K562 (cell line): ENCODE measurements around the gene ADAMTS6. TPM values are rescaled to one million over a fixed set of nuclear protein-coding genes. Genes with fewer than 3 reads are reported as not detected.

Experiments used
- ATAC-seq: fragments of 200-7000 bp; cut with Tn5 transposase; 3 replicates; pipeline ENCODE4 v1.9.1; 2020; ENCODE audit warnings: moderate library complexity
- BruUV-seq: library from RNA; stranded (reverse); fragments of 400-500 nt; replicated peaks from 2 replicates; lab custom pipeline; 2021; lab: Mats Ljungman, UMichigan
- CTCF ChIA-PET: fragments of 300-600 bp; formaldehyde crosslinking; extraction: SDS; loops from one replicate; lab custom pipeline; 2021; ENCODE audit warnings: low intra/inter-chr PET ratio; lab: Yijun Ruan, JAX
- POLR2A ChIA-PET: fragments of 300-600, 350-650 bp; sonication (Branson Sonifier 250); formaldehyde crosslinking; extraction: SDS; loops from one replicate; lab custom pipeline; 2021; ENCODE audit warnings: antibody characterized with exemption, inconsistent platforms; lab: Yijun Ruan, JAX
- DNase-seq, 4 experiments: peaks; one replicate each; pipeline versions ENCODE4 v3.0.0 to v3.0.0-alpha.2; 2011 to 2018; ENCODE audit warnings: low spot score in 3 of 4, mixed read lengths in 3 of 4; ENCODE audit errors: extremely low read depth in 1 of 4
- FAIRE-seq: peaks from 2 replicates; lab custom pipeline; 2011; peaks lifted over from hg19 to GRCh38; lab: Jason Lieb, UNC
- H2AFZ ChIP-seq: 2 replicates; pipeline ENCODE4 v1.6.0; 2011; ENCODE audit warnings: low read depth, low read length, control low read depth, inconsistent platforms
- H3K27ac ChIP-seq: fragments of 200-600 bp; 3 replicates; pipeline ENCODE4 v1.8.0; 2011; ENCODE audit warnings: low read depth, mild to moderate bottlenecking, control low read depth, inconsistent platforms, low read length, moderate library complexity, mixed read lengths; ENCODE audit errors: extremely low read depth
- H3K27me3 ChIP-seq, 2 experiments: fragments of 300-600 bp in 1 of 2; 2 replicates in 1 of 2; 3 replicates in 1 of 2; pipeline versions ENCODE4 v1.6.0 to v1.8.0; 2011; ENCODE audit warnings: inconsistent platforms in 2 of 2, low read length in 2 of 2, mild to moderate bottlenecking in 1 of 2, mixed read lengths in 1 of 2, moderate library complexity in 1 of 2; ENCODE audit not compliant: control insufficient read depth in 2 of 2, insufficient read depth in 2 of 2
- H3K36me3 ChIP-seq: fragments of 300-600 bp; 3 replicates; pipeline ENCODE4 v1.8.0; 2011; ENCODE audit warnings: mild to moderate bottlenecking, low read length, inconsistent platforms; ENCODE audit not compliant: control insufficient read depth, insufficient read depth
- H3K4me1 ChIP-seq, 2 experiments: fragments of 200-600 bp in 1 of 2; replicated peaks in 1 of 2; 2 replicates in 1 of 2; 3 replicates in 1 of 2; pipeline versions ENCODE4 v1.5.1 to v1.8.0; 2011; ENCODE audit warnings: inconsistent platforms in 2 of 2, low read length in 2 of 2, mild to moderate bottlenecking in 1 of 2, mixed read lengths in 1 of 2, moderate library complexity in 1 of 2; ENCODE audit not compliant: control insufficient read depth in 2 of 2, insufficient read depth in 2 of 2
- H3K4me2 ChIP-seq: 2 replicates; pipeline ENCODE4 v1.6.1; 2011; ENCODE audit warnings: low read length, control low read depth, inconsistent platforms, mixed read lengths; ENCODE audit not compliant: insufficient read depth
- H3K4me3 ChIP-seq: fragments of 200-600 bp; sonication (generic), shearing (Covaris generic); 2 replicates; pipeline ENCODE4 v1.5.1; 2016; ENCODE audit warnings: control low read depth, inconsistent platforms
- H3K79me2 ChIP-seq: fragments of 200-600 bp; 3 replicates; pipeline ENCODE4 v1.8.0; 2011; ENCODE audit warnings: low read length, inconsistent platforms; ENCODE audit not compliant: control insufficient read depth, insufficient read depth
- H3K9ac ChIP-seq, 2 experiments: 2 replicates each; pipeline versions ENCODE4 v1.6.0 to v1.6.1; 2011; ENCODE audit warnings: low read depth in 2 of 2, low read length in 2 of 2, control low read depth in 1 of 2, inconsistent platforms in 1 of 2, mild to moderate bottlenecking in 1 of 2, mixed read lengths in 1 of 2; ENCODE audit not compliant: insufficient read depth in 1 of 2
- H3K9me1 ChIP-seq: one replicate; pipeline ENCODE4 v1.6.0; 2011; ENCODE audit warnings: inconsistent platforms, mild to moderate bottlenecking, low read length, moderate library complexity; ENCODE audit not compliant: control insufficient read depth, insufficient read depth
- H3K9me3 ChIP-seq: replicated peaks from 2 replicates; pipeline ENCODE4 v1.5.1; 2011; ENCODE audit warnings: low read depth, low read length, inconsistent platforms; ENCODE audit not compliant: control insufficient read depth, insufficient read depth
- H4K20me1 ChIP-seq: replicated peaks from 2 replicates; pipeline ENCODE4 v1.6.1; 2011; ENCODE audit warnings: low read length, inconsistent platforms, mixed read lengths; ENCODE audit not compliant: control insufficient read depth, insufficient read depth
- DMBX1 ChIP-seq: fragments of 250-450 bp; sonication (Bioruptor Pico); IDR thresholded peaks from 2 replicates; pipeline ENCODE4 v1.8.0; 2022; ENCODE audit warnings: inconsistent platforms, mild to moderate bottlenecking, moderate library complexity, borderline replicate concordance
- RHOXF2B ChIP-seq: fragments of 250-450 bp; sonication (Bioruptor Pico); conservative IDR thresholded peaks from 2 replicates; pipeline ENCODE4 v1.5.1; 2021
- RNF2 ChIP-seq: sonication (generic); IDR thresholded peaks from 2 replicates; pipeline ENCODE4 v1.6.1; 2016
- SIX5 ChIP-seq, 2 experiments: IDR thresholded peaks; 2 replicates each; pipeline ENCODE4 v1.6.1; 2011; ENCODE audit warnings: low read length in 2 of 2, borderline replicate concordance in 1 of 2, low read depth in 1 of 2, mild to moderate bottlenecking in 1 of 2, moderate library complexity in 1 of 2; ENCODE audit not compliant: insufficient read depth in 1 of 2
- SMAD3 ChIP-seq: fragments of 450-650 bp; formaldehyde crosslinking; conservative IDR thresholded peaks from 2 replicates; pipeline ENCODE4 v1.4.0; 2020; ENCODE audit warnings: mild to moderate bottlenecking
- TARDBP ChIP-seq: fragments of 450-650 bp; IDR thresholded peaks from 2 replicates; pipeline ENCODE4 v1.6.1; 2016
- TEAD2 ChIP-seq: fragments of 450-650 bp; IDR thresholded peaks from 2 replicates; pipeline ENCODE4 v1.6.1; 2016; ENCODE audit warnings: missing genetic modification characterization, control low read depth, missing compliant biosample characterization
- ZEB2 ChIP-seq: fragments of 450-650 bp; IDR thresholded peaks from 2 replicates; pipeline ENCODE4 v1.6.1; 2016
- ZNF212 ChIP-seq: fragments of 450-650 bp; formaldehyde crosslinking; IDR thresholded peaks from 2 replicates; pipeline ENCODE4 v1.4.0; 2020; ENCODE audit warnings: mild to moderate bottlenecking
- WGBS: fragments of 100-300 bp; shearing (Covaris generic); methylation state at CpG from one replicate; pipeline ENCODE4 v1.1.6; 2016; ENCODE audit warnings: low coverage, mixed read lengths; ENCODE audit not compliant: insufficient coverage; ENCODE audit errors: missing lambda C conversion rate; 5-methylcytosine and 5-hydroxymethylcytosine counted together
- in situ Hi-C: fragments of 300-500 bp; cut with MboI; formaldehyde crosslinking; loops from 4 replicates; pipeline ENCODE4 v1.15.0; 2018; ENCODE audit warnings: inconsistent platforms, mixed read lengths
- intact Hi-C: fragments of 100-400 bp; cut with micrococcal nuclease; formaldehyde crosslinking; loops from 2 replicates; pipeline ENCODE4 v1.14.2; 2022
- polyA plus RNA-seq, 8 experiments: library from polyadenylated mRNA; depleted of rRNA in 4 of 8; stranded (reverse) in 5 of 8; unstranded in 3 of 8; fragments of >200 nt; fragmentation: Nextera tagmentation in 2 of 8; fragmentation: Illumina TruSeq in 1 of 8; extraction: Ambion mirVana in 2 of 8; extraction: Trizol in 1 of 8; gene quantifications; 2 replicates each; pipeline versions ENCODE4 v1.2.1 to v1.2.3, GENCODE V29; 2011 to 2014; ENCODE audit warnings: inconsistent platforms in 1 of 8, missing spikeins in 1 of 8
- total RNA-seq, 7 experiments: library from RNA; depleted of rRNA in 6 of 7; stranded (reverse); fragments of >200 nt in 6 of 7; fragmentation: Illumina TruSeq in 2 of 7; extraction: Trizol in 2 of 7; gene quantifications; 2 replicates each; pipeline versions ENCODE4 v1.2.1 to v1.2.3, GENCODE V29; 2011 to 2021; ENCODE audit warnings: low replicate concordance in 1 of 7
- TF ChIP-seq, protein P1 (sequence below), 2 experiments: fragments of 200-800 bp in 1 of 2; sonication (Bioruptor generic) in 1 of 2; sonication (generic) in 1 of 2; formaldehyde crosslinking in 1 of 2; IDR thresholded peaks in 1 of 2; conservative IDR thresholded peaks in 1 of 2; 2 replicates each; pipeline versions ENCODE4 v1.5.0 to v1.6.1; 2016 to 2020; ENCODE audit warnings: missing compliant biosample characterization in 1 of 2, missing genetic modification characterization in 1 of 2, missing genetic modification reagents in 1 of 2
- TF ChIP-seq, protein P2 (sequence below): IDR thresholded peaks from 2 replicates; pipeline ENCODE4 v1.6.1; 2012; ENCODE audit warnings: low read depth, low read length, improper control_type of control experiment, borderline replicate concordance
- TF ChIP-seq, protein P3 (sequence below): sonication (generic); formaldehyde crosslinking; IDR thresholded peaks from 2 replicates; pipeline ENCODE4 v1.8.1; 2022; ENCODE audit warnings: missing genetic modification reagents

ADAMTS6 gene
- total and polyA plus RNA-seq, 9 of the 15 experiments (the other 6 are each of a cell fraction or from before 2014, with no cell fraction given): 0.57 to 5.3 (median 1.5) TPM

DNA sequence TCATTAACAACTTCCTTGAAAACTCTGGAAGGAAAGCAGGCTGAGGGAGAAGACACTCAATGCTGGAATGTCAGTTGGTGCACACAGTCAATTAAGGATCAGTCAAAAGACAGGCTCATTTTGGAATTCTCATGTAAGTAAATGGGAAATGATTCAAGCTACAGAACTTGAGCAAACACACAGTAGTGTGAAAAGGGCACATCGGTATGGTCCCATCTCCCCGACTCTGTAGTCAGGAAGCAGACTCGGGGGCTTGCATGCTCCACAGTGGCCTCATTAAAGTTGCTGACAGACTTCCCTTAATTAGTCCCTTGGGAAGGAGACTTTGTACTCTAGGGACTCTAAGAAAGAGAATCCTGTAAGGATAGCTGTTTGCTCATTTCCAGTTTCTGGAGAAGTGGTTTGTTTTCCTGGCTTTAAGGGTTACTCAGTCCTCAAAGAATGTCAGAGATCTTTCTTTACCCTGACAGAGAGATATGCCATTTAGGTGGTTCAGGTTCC lies 339.2 kb downstream of the ADAMTS6 start:
- intact Hi-C loops (no loop called here), in situ Hi-C loops (no loop called here)
- CTCF ChIA-PET: no interaction called here
- BruUV-seq: no TSS peak
- no peaks in the 10 kb centered on the region for H3K9me1 ChIP-seq
- H3K36me3 ChIP-seq: no peaks in the 10 kb centered on the region
- WGBS: 4% methylated on average over 3 of the region's 3 CpGs
- FAIRE-seq: no peak
- no peak for DNase-seq
- no peak overlapping the region for H2AFZ ChIP-seq
- no peak overlapping the region for H3K9ac ChIP-seq
- no peak overlapping the region for H3K4me3 ChIP-seq
- no peak for ATAC-seq
- H3K4me2 ChIP-seq: no peak overlapping the region
- no peaks in the 10 kb centered on the region for H3K79me2 ChIP-seq
- no peaks in the 10 kb centered on the region for H3K4me1 ChIP-seq
- no peaks in the 10 kb centered on the region for H4K20me1 ChIP-seq
- no peak overlapping the region for H3K27ac ChIP-seq
- no peaks in the 10 kb centered on the region for H3K27me3 ChIP-seq
- H3K9me3 ChIP-seq: no peaks in the 10 kb centered on the region
- POLR2A ChIA-PET: no interaction called here
- no peak for TF ChIP-seq ZEB2
- no peak for TF ChIP-seq TARDBP
- TF ChIP-seq, protein P1, sequence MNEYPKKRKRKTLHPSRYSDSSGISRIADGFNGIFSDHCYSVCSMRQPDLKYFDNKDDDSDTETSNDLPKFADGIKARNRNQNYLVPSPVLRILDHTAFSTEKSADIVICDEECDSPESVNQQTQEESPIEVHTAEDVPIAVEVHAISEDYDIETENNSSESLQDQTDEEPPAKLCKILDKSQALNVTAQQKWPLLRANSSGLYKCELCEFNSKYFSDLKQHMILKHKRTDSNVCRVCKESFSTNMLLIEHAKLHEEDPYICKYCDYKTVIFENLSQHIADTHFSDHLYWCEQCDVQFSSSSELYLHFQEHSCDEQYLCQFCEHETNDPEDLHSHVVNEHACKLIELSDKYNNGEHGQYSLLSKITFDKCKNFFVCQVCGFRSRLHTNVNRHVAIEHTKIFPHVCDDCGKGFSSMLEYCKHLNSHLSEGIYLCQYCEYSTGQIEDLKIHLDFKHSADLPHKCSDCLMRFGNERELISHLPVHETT (CRISPR knock-in tag; conservative IDR thresholded peaks at IDR 0.05 in 1 of 2, IDR thresholded peaks at IDR 0.05 in 1 of 2): no peak
- no peak for TF ChIP-seq RHOXF2B (CRISPR knock-in tag)

DNA sequence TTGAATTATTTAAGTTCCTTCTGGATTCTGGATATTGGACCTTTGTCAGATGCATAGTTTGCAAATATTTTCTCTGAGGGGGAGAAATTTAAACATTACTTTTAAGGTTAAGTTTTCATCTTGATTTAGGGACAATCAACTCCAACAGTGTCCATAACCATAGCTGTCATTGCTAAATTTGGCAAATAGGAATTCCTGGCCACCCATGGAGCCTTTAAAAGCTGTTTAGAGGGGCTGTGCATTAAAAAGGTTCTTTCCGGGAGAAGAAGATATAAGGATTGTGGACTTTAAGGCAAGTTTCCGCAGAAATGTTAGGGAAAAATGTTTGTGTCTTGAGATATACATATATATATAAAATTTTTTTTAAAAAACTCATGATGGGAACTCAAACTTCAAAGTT lies 339.7 kb downstream of the ADAMTS6 start:
- 0% methylated on average over 2 of the region's 2 CpGs for WGBS
- Histone ChIP-seq H3K9me1 (no peaks in the 10 kb centered on the region), H3K27ac (no peak overlapping the region), H4K20me1 (no peaks in the 10 kb centered on the region), H3K9ac (no peak overlapping the region), H3K4me2 (no peak overlapping the region), H3K4me3 (no peak overlapping the region), H3K9me3 (no peaks in the 10 kb centered on the region), H3K4me1 (no peaks in the 10 kb centered on the region), H3K79me2 (no peaks in the 10 kb centered on the region), H3K27me3 (no peaks in the 10 kb centered on the region), H3K36me3 (no peaks in the 10 kb centered on the region), H2AFZ (no peak overlapping the region)
- ATAC-seq: no peak
- in situ Hi-C loops: no loop called here
- DNase-seq: no peak
- ChIA-PET POLR2A (no interaction called here), CTCF (no interaction called here)
- no TSS peak for BruUV-seq
- no peak for FAIRE-seq
- TF ChIP-seq SMAD3 (no peak), DMBX1 (CRISPR knock-in tag) (no peak), SIX5 (IDR thresholded peaks at IDR 0.05; ENCODE audit: borderline replicate concordance in 1 of 2, insufficient read depth in 1 of 2, low read depth in 1 of 2, low read length in 2 of 2) (no peak), RNF2 (no peak), ZNF212 (CRISPR knock-in tag) (no peak), TEAD2 (no peak)
- TF ChIP-seq, protein P2, sequence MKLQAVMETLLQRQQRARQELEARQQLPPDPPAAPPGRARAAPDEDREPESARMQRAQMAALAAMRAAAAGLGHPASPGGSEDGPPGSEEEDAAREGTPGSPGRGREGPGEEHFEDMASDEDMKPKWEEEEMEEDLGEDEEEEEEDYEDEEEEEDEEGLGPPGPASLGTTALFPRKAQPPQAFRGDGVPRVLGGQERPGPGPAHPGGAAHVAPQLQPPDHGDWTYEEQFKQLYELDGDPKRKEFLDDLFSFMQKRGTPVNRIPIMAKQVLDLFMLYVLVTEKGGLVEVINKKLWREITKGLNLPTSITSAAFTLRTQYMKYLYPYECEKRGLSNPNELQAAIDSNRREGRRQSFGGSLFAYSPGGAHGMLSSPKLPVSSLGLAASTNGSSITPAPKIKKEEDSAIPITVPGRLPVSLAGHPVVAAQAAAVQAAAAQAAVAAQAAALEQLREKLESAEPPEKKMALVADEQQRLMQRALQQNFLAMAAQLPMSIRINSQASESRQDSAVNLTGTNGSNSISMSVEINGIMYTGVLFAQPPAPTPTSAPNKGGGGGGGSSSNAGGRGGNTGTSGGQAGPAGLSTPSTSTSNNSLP: no peak
- TF ChIP-seq, protein P3, sequence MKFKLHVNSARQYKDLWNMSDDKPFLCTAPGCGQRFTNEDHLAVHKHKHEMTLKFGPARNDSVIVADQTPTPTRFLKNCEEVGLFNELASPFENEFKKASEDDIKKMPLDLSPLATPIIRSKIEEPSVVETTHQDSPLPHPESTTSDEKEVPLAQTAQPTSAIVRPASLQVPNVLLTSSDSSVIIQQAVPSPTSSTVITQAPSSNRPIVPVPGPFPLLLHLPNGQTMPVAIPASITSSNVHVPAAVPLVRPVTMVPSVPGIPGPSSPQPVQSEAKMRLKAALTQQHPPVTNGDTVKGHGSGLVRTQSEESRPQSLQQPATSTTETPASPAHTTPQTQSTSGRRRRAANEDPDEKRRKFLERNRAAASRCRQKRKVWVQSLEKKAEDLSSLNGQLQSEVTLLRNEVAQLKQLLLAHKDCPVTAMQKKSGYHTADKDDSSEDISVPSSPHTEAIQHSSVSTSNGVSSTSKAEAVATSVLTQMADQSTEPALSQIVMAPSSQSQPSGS (CRISPR knock-in tag): no peak
- intact Hi-C loops: no loop called here
